ENCODE data around the gene GABPB2. TPM values are rescaled to one million over a fixed set of nuclear protein-coding genes. Genes with fewer than 3 reads are reported as not detected.

Gene GABPB2
- polyA plus RNA-seq, 3 donors, result 2.2 to 14.0 (median 2.2) TPM

DNA sequence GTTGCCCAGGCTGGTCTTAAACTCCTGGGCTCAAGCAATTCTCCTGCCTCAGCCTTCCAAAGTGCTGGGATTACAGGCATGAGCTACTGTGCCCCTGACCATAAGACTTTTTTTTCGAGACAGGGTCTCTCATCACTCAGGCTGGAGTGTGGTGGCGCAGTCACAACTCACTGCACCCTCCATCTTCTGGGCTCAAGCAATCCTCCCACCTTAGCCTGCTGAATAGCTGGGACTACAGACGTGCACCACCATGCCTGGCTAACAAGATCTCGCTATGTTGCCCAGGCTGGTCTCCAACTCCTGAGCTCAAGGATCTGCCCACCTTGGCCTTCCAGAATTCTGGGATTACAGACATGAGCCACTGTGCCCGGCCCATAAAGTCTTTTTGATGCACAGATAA is 21.1 kb upstream of the GABPB2 start:
- Mint-ChIP-seq H3K4me3 (no peak overlapping the region), H3K27me3 (ENCODE audit: low read depth in 3 of 3) (peaks cover 2 to 32% (median 27%) of the 10 kb centered on the region in 3 donors), H3K27ac (no peak overlapping the region), H3K4me1 (peaks cover 51% of the 10 kb centered on the region), H3K36me3 (peaks cover 43 to 46% of the 10 kb centered on the region in 2 donors), H3K9me3 (peaks cover 0 to 7% (median 0%) of the 10 kb centered on the region in 7 donors)
- H3K36me3 ChIP-seq (replicated peaks in 1 of 2; ENCODE audit: control insufficient read depth in 1 of 2, insufficient read depth in 2 of 2, low read length in 2 of 2), result peaks cover 36 to 38% of the 10 kb centered on the region in 2 donors
- H3K9ac ChIP-seq (ENCODE audit: insufficient read depth, low read length, poor library complexity, severe bottlenecking), result no peak overlapping the region
- WGBS (ENCODE audit: insufficient coverage), result 96% methylated on average over 3 of the region's 5 CpGs
- intact Hi-C loops (cut with micrococcal nuclease), result loop anchor here in 1 of 2 donors (5.0 kb wide), 1 partner anchor 37 kb away; no protein-coding TSS in a partner anchor
- TF ChIP-seq, protein P1, sequence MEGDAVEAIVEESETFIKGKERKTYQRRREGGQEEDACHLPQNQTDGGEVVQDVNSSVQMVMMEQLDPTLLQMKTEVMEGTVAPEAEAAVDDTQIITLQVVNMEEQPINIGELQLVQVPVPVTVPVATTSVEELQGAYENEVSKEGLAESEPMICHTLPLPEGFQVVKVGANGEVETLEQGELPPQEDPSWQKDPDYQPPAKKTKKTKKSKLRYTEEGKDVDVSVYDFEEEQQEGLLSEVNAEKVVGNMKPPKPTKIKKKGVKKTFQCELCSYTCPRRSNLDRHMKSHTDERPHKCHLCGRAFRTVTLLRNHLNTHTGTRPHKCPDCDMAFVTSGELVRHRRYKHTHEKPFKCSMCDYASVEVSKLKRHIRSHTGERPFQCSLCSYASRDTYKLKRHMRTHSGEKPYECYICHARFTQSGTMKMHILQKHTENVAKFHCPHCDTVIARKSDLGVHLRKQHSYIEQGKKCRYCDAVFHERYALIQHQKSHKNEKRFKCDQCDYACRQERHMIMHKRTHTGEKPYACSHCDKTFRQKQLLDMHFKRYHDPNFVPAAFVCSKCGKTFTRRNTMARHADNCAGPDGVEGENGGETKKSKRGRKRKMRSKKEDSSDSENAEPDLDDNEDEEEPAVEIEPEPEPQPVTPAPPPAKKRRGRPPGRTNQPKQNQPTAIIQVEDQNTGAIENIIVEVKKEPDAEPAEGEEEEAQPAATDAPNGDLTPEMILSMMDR (IDR thresholded peaks at IDR 0.05), result no peak
- no peak for DNase-seq
- no peak overlapping the region for H3K27ac ChIP-seq (ENCODE audit: low read depth in 1 of 2, low read length in 2 of 2)
- H3K9me3 ChIP-seq (replicated peaks in 1 of 2; ENCODE audit: control insufficient read depth in 1 of 2, insufficient read depth in 1 of 2, low read length in 2 of 2), result no peaks in the 10 kb centered on the region
- H3K79me2 ChIP-seq (ENCODE audit: insufficient read depth, low read length), result peaks cover 7% of the 10 kb centered on the region
- no peak overlapping the region for H3K4me2 ChIP-seq (replicated peaks; ENCODE audit: extremely low read depth, low read length, poor library complexity, severe bottlenecking)
- H2AFZ ChIP-seq (ENCODE audit: insufficient read depth, low read depth, low read length, poor library complexity, severe bottlenecking), result no peak overlapping the region
- peaks cover 26 to 37% of the 10 kb centered on the region in 2 donors for H3K4me1 ChIP-seq (ENCODE audit: control insufficient read depth in 1 of 2, insufficient read depth in 2 of 2, low read length in 2 of 2)
- H3K4me3 ChIP-seq (replicated peaks in 1 of 3; ENCODE audit: low read depth in 2 of 3, low read length in 3 of 3), result no peak overlapping the region
- H3K27me3 ChIP-seq (ENCODE audit: control insufficient read depth in 2 of 2, insufficient read depth in 2 of 2, low read length in 2 of 2), result peaks cover 3 to 20% of the 10 kb centered on the region in 2 donors
- H4K20me1 ChIP-seq (ENCODE audit: insufficient read depth, low read length), result peaks cover 58% of the 10 kb centered on the region

- peaks cover 14% of the 10 kb centered on the region for H3K79me2 ChIP-seq (ENCODE audit: insufficient read depth, low read length)
- H3K4me2 ChIP-seq (replicated peaks; ENCODE audit: extremely low read depth, low read length, poor library complexity, severe bottlenecking), result no peak overlapping the region
- no CpG with 5 or more reads among the region's 2 CpGs for WGBS (ENCODE audit: insufficient coverage)
- intact Hi-C loops (cut with micrococcal nuclease), result no loop called here
- Mint-ChIP-seq H3K4me1 (peaks cover 56% of the 10 kb centered on the region), H3K36me3 (peaks cover 50 to 53% of the 10 kb centered on the region in 2 donors), H3K9me3 (peaks cover 0 to 7% (median 0%) of the 10 kb centered on the region in 7 donors), H3K27me3 (ENCODE audit: low read depth in 3 of 3) (peaks cover 0 to 32% (median 27%) of the 10 kb centered on the region in 3 donors), H3K4me3 (no peak overlapping the region), H3K27ac (peak overlapping the region in 1 of 7 donors; percentile 25)
- no peak overlapping the region for H2AFZ ChIP-seq (ENCODE audit: insufficient read depth, low read depth, low read length, poor library complexity, severe bottlenecking)
- H3K9ac ChIP-seq (ENCODE audit: insufficient read depth, low read length, poor library complexity, severe bottlenecking), result no peak overlapping the region
- H4K20me1 ChIP-seq (ENCODE audit: insufficient read depth, low read length), result peaks cover 65% of the 10 kb centered on the region
- TF ChIP-seq, protein P1 (IDR thresholded peaks at IDR 0.05), result no peak
- no peak overlapping the region for H3K27ac ChIP-seq (ENCODE audit: low read depth in 1 of 2, low read length in 2 of 2)
- peaks cover 3 to 20% of the 10 kb centered on the region in 2 donors for H3K27me3 ChIP-seq (ENCODE audit: control insufficient read depth in 2 of 2, insufficient read depth in 2 of 2, low read length in 2 of 2)
- H3K36me3 ChIP-seq (replicated peaks in 1 of 2; ENCODE audit: control insufficient read depth in 1 of 2, insufficient read depth in 2 of 2, low read length in 2 of 2), result peaks cover 44 to 45% of the 10 kb centered on the region in 2 donors
- DNase-seq, result no peak
- H3K4me3 ChIP-seq (replicated peaks in 1 of 3; ENCODE audit: low read depth in 2 of 3, low read length in 3 of 3), result no peak overlapping the region
- H3K9me3 ChIP-seq (replicated peaks in 1 of 2; ENCODE audit: control insufficient read depth in 1 of 2, insufficient read depth in 1 of 2, low read length in 2 of 2), result no peaks in the 10 kb centered on the region
- H3K4me1 ChIP-seq (ENCODE audit: control insufficient read depth in 1 of 2, insufficient read depth in 2 of 2, low read length in 2 of 2), result peaks cover 29 to 43% of the 10 kb centered on the region in 2 donors
These were observed 20.4 kb upstream of the GABPB2 start for GRCh38 chr1:151050051-151050688.

All from CD14-positive monocyte (primary cell).